Measurements from ENCODE around the gene USH1C.

DNA sequence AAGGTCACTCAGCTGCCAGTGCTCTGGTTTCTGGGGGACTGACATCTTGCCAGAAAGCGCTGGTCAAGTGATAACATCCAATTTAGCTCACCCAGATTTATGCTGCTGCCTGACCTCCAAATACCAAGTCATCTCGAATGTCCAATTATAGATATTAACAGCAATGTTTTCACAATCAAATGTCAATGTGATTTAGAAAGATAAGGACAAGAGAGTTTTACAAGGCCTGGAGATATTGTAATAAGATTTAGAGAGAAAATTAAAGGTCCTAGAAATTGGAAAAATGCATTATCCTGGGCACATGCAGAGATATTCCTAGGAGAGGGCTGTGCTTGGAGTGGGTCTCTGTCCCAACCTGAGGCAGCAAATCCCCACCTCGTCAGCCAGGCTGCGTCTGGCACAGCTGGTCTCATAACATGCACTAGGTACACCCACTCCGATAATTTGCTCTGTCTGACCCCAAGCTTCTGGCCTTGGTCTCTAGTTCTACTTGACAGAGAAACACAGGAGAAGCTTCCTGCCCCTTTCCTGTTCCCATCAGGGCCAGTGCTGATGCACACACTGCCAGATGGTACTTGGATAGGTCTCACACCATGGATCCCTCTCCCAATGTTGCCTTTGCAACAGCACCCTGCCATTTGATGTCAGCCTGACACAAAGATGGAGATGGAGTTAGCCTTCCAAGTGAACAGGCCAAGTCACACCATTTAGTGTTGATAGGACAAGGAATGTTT is 28.6 kb downstream of the USH1C start:
- TF ChIP-seq, protein P1, sequence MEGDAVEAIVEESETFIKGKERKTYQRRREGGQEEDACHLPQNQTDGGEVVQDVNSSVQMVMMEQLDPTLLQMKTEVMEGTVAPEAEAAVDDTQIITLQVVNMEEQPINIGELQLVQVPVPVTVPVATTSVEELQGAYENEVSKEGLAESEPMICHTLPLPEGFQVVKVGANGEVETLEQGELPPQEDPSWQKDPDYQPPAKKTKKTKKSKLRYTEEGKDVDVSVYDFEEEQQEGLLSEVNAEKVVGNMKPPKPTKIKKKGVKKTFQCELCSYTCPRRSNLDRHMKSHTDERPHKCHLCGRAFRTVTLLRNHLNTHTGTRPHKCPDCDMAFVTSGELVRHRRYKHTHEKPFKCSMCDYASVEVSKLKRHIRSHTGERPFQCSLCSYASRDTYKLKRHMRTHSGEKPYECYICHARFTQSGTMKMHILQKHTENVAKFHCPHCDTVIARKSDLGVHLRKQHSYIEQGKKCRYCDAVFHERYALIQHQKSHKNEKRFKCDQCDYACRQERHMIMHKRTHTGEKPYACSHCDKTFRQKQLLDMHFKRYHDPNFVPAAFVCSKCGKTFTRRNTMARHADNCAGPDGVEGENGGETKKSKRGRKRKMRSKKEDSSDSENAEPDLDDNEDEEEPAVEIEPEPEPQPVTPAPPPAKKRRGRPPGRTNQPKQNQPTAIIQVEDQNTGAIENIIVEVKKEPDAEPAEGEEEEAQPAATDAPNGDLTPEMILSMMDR (IDR thresholded peaks at IDR 0.05) = no peak
- no peak for TF ChIP-seq POLR2AphosphoS5 (IDR thresholded peaks at IDR 0.05)
